Measurements from ENCODE around the gene CHMP1B. TPM values are rescaled to one million over a fixed set of nuclear protein-coding genes. Genes with fewer than 3 reads are reported as not detected.

CHMP1B gene
- total and polyA plus RNA-seq, 2 donors, result 39.1 to 46.0 TPM

DNA sequence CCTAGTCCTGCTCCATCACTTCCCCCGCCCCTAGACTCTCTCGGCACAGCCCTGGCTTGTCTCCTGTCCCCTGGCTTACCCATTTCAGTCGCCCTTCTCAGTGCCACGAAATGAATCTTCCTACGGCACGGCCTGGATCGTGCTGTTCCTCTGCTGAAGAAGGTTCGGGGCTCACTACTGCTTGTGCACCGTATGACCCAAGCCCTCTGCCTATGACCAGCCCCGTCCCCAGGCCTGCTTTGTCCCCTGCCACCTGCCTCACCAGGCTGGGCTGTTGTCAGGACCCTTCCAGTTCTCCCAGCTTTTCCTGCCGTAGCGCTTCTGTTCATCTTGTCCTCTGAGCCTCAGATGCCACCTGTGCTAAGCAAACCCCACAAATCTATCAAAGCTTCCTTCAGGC lies 13.9 kb downstream of the CHMP1B start:
- H3K4me3 ChIP-seq (ENCODE audit: low read depth, low read length), result no peak overlapping the region
- no peaks in the 10 kb centered on the region for H3K4me1 ChIP-seq (ENCODE audit: insufficient read depth)
- WGBS, result 89% methylated on average over 12 of the region's 12 CpGs
- no peak overlapping the region for H3K27ac ChIP-seq (ENCODE audit: low read depth)
- no peak for DNase-seq (ENCODE audit: extremely low spot score)
- no peaks in the 10 kb centered on the region for H3K36me3 ChIP-seq (ENCODE audit: insufficient read depth)

DNA sequence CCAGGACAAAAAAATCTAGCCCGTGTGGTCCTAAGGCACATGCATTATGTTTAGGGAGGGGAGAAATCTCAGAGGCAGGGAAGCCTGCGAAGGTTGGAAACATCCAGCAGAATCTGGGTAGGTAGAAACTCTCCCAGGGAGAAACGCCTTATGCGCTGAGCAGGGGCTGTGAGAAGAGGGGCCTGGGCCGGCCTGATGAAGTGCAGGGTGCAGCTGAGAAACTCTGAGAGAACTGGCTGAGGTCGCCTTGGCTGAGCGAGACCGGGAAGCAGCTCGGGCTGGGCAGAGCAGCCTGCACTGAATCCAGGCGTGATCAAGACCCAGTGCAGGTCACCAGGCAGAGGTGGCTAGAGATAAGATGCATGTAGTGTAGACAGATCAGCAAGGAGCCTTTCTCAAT lies 15.1 kb downstream of the CHMP1B start:
- no peaks in the 10 kb centered on the region for H3K36me3 ChIP-seq (ENCODE audit: insufficient read depth)
- 86% methylated on average over 10 of the region's 10 CpGs for WGBS
- no peak overlapping the region for H3K4me3 ChIP-seq (ENCODE audit: low read depth, low read length)
- H3K4me1 ChIP-seq (ENCODE audit: insufficient read depth), result no peaks in the 10 kb centered on the region
- DNase-seq (ENCODE audit: extremely low spot score), result no peak
- no peak overlapping the region for H3K27ac ChIP-seq (ENCODE audit: low read depth)

DNA sequence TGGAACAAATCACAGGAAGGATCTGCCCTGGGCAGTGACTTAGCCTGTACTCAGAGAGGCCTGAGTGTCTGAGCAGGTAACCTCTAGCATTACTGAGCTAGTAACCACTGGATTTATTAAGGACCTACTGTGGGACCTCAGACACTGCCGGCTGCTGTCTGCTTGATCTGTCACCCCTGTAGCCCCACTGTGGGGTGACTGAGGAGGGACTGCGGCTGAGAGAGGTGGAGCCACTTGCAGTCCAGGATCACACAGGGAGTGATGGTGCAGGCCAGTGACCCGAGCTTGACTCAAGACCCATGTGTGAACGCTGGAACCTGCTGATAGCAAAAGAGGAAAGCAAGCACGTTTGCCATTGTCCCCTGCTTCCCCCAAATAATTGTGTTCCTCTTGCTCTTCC lies 15.6 kb downstream of the CHMP1B start:
- Histone ChIP-seq H3K4me3 (ENCODE audit: low read depth, low read length) (no peak overlapping the region), H3K36me3 (ENCODE audit: insufficient read depth) (no peaks in the 10 kb centered on the region), H3K27ac (ENCODE audit: low read depth) (no peak overlapping the region), H3K4me1 (ENCODE audit: insufficient read depth) (no peaks in the 10 kb centered on the region)
- 82% methylated on average over 5 of the region's 5 CpGs for WGBS
- DNase-seq (ENCODE audit: extremely low spot score), result no peak

DNA sequence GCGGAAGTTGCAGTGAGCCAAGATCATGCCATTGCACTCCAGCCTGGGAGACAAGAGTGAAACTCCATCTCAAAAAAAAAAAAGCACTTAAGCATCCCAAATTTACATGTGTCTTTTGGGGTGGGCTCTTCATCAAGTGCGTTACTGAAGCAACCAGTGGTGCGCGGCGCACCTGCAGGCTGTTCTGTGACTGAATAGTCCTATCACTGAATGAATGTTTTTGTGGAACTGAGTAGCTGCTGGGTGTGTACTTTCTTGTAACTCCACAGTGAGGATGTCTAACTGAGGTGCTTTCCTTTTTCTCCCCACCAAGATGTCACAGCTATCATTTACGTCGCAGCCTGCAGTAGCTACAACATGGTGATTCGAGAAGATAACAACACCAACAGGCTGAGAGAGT lies 17.0 kb downstream of the CHMP1B start:
- Histone ChIP-seq H3K27ac (ENCODE audit: low read depth) (no peak overlapping the region), H3K4me3 (ENCODE audit: low read depth, low read length) (no peak overlapping the region), H3K4me1 (ENCODE audit: insufficient read depth) (no peaks in the 10 kb centered on the region), H3K36me3 (ENCODE audit: insufficient read depth) (no peaks in the 10 kb centered on the region)
- WGBS, result 96% methylated on average over 8 of the region's 8 CpGs
- no peak for DNase-seq (ENCODE audit: extremely low spot score)

DNA sequence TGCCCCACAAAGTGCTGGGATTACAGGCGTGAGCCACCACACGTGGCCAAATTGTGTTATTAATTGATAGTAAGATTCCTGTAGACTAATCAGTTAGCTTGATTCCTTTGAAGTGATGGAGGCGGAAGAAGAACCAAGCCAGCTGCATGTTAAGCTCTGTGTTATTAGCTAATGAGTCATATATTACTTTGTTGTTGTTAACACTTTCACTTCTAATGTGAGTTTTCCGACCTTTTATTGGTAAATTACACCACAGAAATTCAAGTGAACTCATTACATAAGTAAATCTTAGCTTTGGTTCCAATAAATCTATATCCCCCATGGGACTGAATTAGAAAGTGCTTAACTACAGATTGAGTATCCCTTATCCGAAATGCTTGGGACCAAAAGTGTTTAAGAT lies 20.3 kb downstream of the CHMP1B start:
- no peak for DNase-seq (ENCODE audit: extremely low spot score)
- H3K27ac ChIP-seq (ENCODE audit: low read depth), result no peak overlapping the region
- WGBS, result 68% methylated on average over 5 of the region's 5 CpGs
- no peaks in the 10 kb centered on the region for H3K4me1 ChIP-seq (ENCODE audit: insufficient read depth)
- H3K36me3 ChIP-seq (ENCODE audit: insufficient read depth), result no peaks in the 10 kb centered on the region
- H3K4me3 ChIP-seq (ENCODE audit: low read depth, low read length), result no peak overlapping the region

DNA sequence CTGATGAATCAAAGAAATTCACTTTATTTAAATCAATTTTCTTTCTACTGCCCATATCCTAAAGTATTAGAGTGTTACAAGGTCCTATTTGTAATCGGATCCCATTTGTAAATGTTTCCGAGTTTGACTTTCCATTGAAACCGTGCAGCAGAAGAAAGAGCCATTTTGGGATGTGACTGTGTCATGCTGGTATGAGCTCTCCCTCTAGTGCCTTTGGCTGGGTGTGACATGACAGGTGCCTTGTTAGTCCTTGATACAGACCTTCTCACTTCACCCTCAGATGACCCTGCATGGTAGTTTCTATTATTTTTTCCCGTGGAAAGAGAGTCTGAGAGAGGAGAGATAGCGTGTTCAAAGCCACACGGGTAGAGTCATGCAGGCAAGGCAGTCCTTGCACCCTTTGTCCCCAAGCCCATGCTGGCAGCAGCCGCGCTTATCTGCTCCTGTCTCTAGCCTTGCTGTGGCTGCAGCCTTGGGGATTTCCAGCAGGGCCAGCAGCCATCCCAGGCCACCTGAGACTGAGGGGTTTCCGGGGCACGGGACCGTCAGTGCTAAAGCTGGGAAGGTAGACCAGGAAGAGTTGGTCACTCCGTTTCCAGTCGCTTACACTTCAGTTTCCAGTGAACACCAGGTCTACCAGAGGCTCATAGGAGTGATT lies 21.4 kb downstream of the CHMP1B start:
- H3K4me3 ChIP-seq (ENCODE audit: low read depth, low read length), result no peak overlapping the region
- H3K27ac ChIP-seq (ENCODE audit: low read depth), result no peak overlapping the region
- no peak for DNase-seq (ENCODE audit: extremely low spot score)
- no peaks in the 10 kb centered on the region for H3K36me3 ChIP-seq (ENCODE audit: insufficient read depth)
- 78% methylated on average over 13 of the region's 13 CpGs for WGBS
- H3K4me1 ChIP-seq (ENCODE audit: insufficient read depth), result no peaks in the 10 kb centered on the region

DNA sequence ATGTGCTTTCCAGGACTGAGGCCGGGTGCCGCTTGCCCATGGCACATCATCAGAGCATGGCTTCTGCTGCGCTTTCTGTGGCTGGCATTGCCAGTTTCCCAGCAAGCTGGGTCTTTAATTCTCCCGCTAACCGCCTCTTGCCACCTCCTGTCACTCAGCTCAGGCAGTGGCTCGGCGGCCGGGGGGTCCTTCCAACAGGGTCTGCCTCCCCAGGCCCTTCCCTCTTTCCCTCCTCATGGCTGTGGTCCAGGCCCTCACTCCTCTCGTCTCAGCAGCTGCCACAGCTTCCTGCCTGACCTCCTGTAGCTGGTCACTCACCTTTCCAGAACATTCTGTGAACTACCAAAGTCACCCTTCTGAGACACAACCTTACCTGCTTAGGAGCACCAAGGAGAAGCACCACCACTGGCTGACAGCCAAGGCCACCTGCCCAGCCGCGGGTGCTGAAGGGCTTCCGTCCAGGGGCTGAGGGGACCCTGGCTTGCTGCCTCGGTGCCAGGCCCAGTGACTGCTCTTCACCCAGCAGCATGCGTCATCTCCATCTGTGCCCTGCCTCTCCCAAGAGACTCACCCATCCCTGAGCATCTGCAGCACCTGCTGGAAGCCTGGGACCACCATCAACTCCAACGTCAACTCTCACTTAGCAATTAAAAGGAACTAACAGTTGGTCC lies 22.6 kb downstream of the CHMP1B start:
- Histone ChIP-seq H3K4me1 (ENCODE audit: insufficient read depth) (no peaks in the 10 kb centered on the region), H3K36me3 (ENCODE audit: insufficient read depth) (no peaks in the 10 kb centered on the region), H3K27ac (ENCODE audit: low read depth) (no peak overlapping the region), H3K4me3 (ENCODE audit: low read depth, low read length) (no peak overlapping the region)
- WGBS, result 89% methylated on average over 15 of the region's 15 CpGs
- DNase-seq (ENCODE audit: extremely low spot score), result no peak

DNA sequence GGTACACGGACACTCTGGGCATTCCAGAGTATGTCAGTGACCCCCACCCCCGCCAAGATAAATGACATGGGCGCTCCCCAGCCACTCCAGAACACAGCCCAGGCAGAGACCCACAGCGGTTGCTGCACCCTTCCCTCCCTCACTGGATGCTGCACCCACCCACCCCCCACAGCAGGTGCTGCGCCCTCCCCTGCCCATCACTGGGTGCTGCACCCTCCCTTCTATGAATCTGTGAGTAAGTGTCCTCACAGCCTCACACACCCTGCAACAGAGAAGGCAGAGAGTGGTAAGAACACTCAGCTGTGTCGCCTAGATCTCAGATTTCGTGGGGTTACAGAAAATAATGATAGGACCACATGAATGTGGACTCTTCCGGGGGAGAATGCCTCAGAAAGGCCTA lies 23.5 kb downstream of the CHMP1B start:
- no peaks in the 10 kb centered on the region for H3K36me3 ChIP-seq (ENCODE audit: insufficient read depth)
- no peak overlapping the region for H3K4me3 ChIP-seq (ENCODE audit: low read depth, low read length)

DNA sequence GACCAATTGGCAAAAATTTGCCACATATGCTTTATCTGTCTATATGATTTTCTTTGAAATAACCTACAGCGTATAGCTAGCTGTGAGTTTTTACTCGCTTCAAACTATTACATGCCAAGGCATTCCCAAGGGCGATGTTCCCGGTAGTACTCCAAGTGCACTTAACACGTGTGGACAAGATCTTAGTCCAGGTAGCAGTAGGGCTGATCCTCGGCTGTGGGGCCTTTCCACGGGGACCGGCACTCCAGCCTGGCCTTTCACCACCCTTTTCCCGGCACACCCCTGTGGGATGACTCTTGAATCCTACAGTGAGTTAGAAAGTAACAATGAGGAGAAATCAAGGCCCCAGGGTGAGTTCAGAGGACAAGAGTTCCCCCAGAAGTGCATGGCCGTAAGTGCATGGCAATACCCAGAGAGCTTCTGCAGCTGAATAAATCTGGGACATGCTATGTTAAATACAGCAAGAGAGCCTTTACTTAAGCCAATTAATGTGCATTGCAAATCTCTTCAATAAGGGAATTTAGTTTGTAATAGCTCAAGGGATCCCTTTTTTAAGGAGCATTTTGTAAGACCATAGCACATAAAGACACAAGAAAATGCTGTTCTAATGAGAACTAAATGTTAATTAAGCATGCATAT lies 26.4 kb downstream of the CHMP1B start:
- H3K36me3 ChIP-seq (ENCODE audit: insufficient read depth), result peaks cover 1% of the 10 kb centered on the region
- 93% methylated on average over 10 of the region's 10 CpGs for WGBS
- H3K4me3 ChIP-seq (ENCODE audit: low read depth, low read length), result no peak overlapping the region
- no peak overlapping the region for H3K27ac ChIP-seq (ENCODE audit: low read depth)
- H3K4me1 ChIP-seq (ENCODE audit: insufficient read depth), result no peaks in the 10 kb centered on the region
- DNase-seq (ENCODE audit: extremely low spot score), result no peak

More for the DNA sequence above, 23.5 kb downstream of the CHMP1B start:
- Histone ChIP-seq H3K27ac (ENCODE audit: low read depth) (no peak overlapping the region), H3K4me1 (ENCODE audit: insufficient read depth) (no peaks in the 10 kb centered on the region)
- WGBS, result 90% methylated on average over 8 of the region's 8 CpGs
- no peak for DNase-seq (ENCODE audit: extremely low spot score)

DNA sequence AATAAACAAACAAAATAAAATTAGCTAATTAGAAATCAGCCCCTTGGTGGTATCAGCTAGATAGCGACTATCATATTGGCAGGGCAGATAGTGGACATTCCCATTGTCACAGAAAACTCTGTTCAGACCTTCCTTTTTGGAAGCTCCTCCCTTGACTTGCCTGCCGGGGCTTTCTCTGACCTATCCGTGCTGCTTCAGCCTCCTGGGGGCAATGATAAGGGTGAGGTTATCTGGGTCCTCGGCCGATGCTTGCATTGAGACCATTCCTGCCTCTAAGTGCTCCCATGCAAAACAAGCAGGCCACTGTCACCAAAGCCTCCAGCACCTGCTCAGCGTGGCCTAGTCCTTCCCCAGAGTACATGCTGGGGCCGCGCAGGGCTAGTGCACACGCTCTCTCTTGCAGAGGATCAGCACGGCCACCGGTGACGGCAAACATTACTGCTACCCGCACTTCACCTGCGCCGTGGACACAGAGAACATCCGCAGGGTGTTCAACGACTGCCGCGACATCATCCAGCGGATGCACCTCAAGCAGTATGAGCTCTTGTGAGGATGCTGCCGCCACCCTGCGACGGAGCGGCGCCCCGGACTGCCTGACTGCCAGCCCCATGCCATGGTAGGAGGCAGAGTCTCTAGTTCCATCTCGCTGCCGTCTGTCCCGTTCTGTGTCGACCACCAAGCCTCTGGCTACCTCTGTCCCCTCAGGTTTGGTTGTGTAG lies 29.5 kb downstream of the CHMP1B start:
- H3K36me3 ChIP-seq (ENCODE audit: insufficient read depth), result peaks cover 5% of the 10 kb centered on the region
- H3K4me1 ChIP-seq (ENCODE audit: insufficient read depth), result no peaks in the 10 kb centered on the region
- DNase-seq (ENCODE audit: extremely low spot score), result no peak
- H3K4me3 ChIP-seq (ENCODE audit: low read depth, low read length), result no peak overlapping the region
- no peak overlapping the region for H3K27ac ChIP-seq (ENCODE audit: low read depth)
- WGBS, result 92% methylated on average over 30 of the region's 30 CpGs

DNA sequence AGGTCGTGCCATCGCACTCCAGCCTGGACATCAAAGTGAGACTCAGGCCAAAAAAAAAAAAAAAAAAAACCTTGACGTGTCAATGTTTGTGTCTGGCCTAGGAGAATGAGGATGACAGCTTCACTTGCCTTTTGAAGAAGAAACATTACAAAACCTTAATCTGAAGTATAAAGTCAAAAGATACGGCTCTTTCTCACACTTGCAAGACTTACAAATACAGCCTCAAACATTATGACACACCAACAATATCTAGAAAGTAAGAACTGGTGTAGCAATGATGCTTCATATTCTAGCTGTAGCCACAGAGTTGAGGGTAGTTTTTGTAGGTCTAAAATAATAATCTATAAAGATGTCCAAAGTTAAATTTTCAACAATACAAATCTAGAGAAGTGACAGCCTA lies 31.4 kb downstream of the CHMP1B start:
- no peak overlapping the region for H3K4me3 ChIP-seq (ENCODE audit: low read depth, low read length)
- no peaks in the 10 kb centered on the region for H3K4me1 ChIP-seq (ENCODE audit: insufficient read depth)
- no peak overlapping the region for H3K27ac ChIP-seq (ENCODE audit: low read depth)
- WGBS, result 70% methylated on average over 4 of the region's 4 CpGs
- no peak for DNase-seq (ENCODE audit: extremely low spot score)
- peaks cover 6% of the 10 kb centered on the region for H3K36me3 ChIP-seq (ENCODE audit: insufficient read depth)

DNA sequence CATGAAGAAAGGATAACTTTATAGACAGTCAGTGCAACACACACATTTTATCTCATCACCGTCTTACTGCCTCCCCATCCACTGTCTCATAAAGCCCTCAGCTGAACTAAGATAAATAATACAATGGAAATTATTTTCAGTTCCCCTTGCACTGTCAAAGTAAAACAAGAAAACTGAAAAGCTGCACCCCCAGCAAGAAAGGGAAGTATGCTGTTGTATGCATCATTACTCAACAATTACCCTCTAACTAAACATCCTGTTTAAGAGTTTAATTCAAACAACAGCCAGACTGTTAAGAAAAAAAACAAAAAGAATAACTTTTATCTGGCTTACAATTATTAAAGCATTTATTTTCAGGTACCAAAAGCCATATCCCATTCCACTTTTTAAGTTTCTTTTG lies 31.9 kb downstream of the CHMP1B start:
- peaks cover 6% of the 10 kb centered on the region for H3K36me3 ChIP-seq (ENCODE audit: insufficient read depth)

DNA sequence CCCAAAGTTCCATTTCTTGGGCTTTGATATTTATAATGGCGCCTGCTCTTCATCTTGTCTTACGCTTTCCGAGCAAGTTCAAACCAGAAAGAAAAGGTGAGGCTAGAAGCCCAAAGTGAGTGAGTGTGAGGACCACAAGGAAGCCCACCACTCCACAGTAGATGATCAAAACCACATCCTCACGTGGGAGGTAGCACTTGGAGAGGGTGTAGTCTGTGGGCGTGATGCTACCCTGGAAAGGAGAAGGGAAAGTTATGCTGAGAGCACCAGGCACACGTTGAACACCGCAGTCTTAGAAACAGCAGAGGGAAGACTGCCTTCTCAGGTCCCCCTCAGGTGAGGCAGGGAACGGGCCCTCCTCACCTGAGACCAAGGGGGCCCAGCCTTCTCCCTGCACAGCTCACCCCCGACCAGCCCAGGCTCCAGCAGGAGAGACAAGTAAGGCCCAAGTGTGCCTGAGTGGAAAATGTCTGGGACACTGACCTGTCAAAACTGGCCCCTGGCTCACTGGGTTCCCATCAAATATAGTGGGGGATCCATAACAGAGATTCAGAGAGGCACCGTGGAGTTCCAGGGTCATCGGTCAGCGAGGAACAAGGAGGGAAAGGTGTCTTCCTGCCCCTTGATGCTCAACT lies 33.3 kb downstream of the CHMP1B start:
- H3K36me3 ChIP-seq (ENCODE audit: insufficient read depth), result peaks cover 6% of the 10 kb centered on the region
- 89% methylated on average over 12 of the region's 12 CpGs for whole genome bisulfite sequencing
- no peaks in the 10 kb centered on the region for H3K4me1 ChIP-seq (ENCODE audit: insufficient read depth)
- no peak for DNase-seq (ENCODE audit: extremely low spot score)
- no peak overlapping the region for H3K27ac ChIP-seq (ENCODE audit: low read depth)
- no peak overlapping the region for H3K4me3 ChIP-seq (ENCODE audit: low read depth, low read length)

More for the DNA sequence above, 31.9 kb downstream of the CHMP1B start:
- DNase-seq (ENCODE audit: extremely low spot score), result no peak
- 52% methylated on average over 1 of the region's 1 CpG for WGBS
- Histone ChIP-seq H3K4me1 (ENCODE audit: insufficient read depth) (no peaks in the 10 kb centered on the region), H3K27ac (ENCODE audit: low read depth) (no peak overlapping the region), H3K4me3 (ENCODE audit: low read depth, low read length) (no peak overlapping the region)

All from urinary bladder (tissue), 4 donors.